ENCODE measurements around the gene WDR33.

DNA sequence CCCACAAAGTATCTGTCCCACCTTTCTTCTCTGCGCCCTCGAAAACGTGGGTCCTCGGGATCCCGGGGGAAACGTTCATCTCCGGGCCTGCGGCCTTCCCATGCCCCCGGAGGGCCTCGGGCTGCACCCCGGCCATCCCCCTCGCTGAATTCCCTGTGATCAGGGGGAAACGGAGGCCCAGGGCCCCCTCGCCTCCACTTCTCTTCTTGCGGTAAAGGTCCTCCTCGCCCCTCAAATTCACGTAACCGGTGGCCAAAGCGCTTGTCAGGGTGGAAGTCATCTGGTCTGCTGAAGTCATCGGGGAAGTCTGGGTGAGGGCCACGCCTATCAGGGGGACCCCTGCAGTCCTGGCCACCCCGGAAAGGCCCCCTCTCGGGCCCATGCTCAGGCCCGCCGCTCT is 97.4 kb downstream of the WDR33 start:
- TF ChIP-seq, protein P1, sequence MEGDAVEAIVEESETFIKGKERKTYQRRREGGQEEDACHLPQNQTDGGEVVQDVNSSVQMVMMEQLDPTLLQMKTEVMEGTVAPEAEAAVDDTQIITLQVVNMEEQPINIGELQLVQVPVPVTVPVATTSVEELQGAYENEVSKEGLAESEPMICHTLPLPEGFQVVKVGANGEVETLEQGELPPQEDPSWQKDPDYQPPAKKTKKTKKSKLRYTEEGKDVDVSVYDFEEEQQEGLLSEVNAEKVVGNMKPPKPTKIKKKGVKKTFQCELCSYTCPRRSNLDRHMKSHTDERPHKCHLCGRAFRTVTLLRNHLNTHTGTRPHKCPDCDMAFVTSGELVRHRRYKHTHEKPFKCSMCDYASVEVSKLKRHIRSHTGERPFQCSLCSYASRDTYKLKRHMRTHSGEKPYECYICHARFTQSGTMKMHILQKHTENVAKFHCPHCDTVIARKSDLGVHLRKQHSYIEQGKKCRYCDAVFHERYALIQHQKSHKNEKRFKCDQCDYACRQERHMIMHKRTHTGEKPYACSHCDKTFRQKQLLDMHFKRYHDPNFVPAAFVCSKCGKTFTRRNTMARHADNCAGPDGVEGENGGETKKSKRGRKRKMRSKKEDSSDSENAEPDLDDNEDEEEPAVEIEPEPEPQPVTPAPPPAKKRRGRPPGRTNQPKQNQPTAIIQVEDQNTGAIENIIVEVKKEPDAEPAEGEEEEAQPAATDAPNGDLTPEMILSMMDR (conservative IDR thresholded peaks at IDR 0.05; ENCODE audit: low read length) = no peak
- TF ChIP-seq EZH2phosphoT487 (IDR thresholded peaks at IDR 0.05; ENCODE audit: borderline replicate concordance, low read depth, low read length) = no peak

Measured in OCI-LY7 (cell line).